ENCODE results near the gene MFF. TPM values are rescaled to one million over a fixed set of nuclear protein-coding genes. Genes with fewer than 3 reads are reported as not detected.

Gene MFF
- 207 and 255 TPM in 2 replicates for polyA plus RNA-seq (2011; rRNA removed)
- 93.5 and 150 TPM in 2 replicates for polyA minus RNA-seq (2011; rRNA and poly(A)+ RNA removed)

- TF ChIP-seq CTCF (IDR thresholded peaks at IDR 0.05; ENCODE audit: low read depth, low read length), result no peak; the same call in none of the 2 replicates
- H3K27me3 ChIP-seq (ENCODE audit: control insufficient read depth, insufficient read depth, low read length), result no peaks in the 10 kb centered on the region
- CTCF ChIA-PET, result interaction anchor here (0.8 kb wide), 1 partner anchor 11 kb away, joined by 3 read pairs; no protein-coding TSS in a partner anchor
- POLR2A ChIA-PET, result no interaction called here
- H3K4me3 ChIP-seq (ENCODE audit: low read depth, low read length), result peak within 1 kb of the TSS; percentile 87
- H3K27ac ChIP-seq (ENCODE audit: low read depth, low read length), result peak within 1 kb of the TSS; percentile 84
- peak; percentile 81 for DNase-seq (ENCODE audit: low read depth, low spot score)
- H3K9me3 ChIP-seq (ENCODE audit: control insufficient read depth, insufficient read depth, low read length), result peaks cover 7% of the 10 kb centered on the region
Observed at GRCh38 chr2:227324995-227325838, at the start of gene MFF. MFF (plus strand) TSS chr2:227325251; CDS start chr2:227330666, 5,415 bp downstream.

- H3K27ac ChIP-seq (ENCODE audit: low read depth, low read length), result no peak overlapping the region
- ChIA-PET CTCF (no interaction called here), POLR2A (no interaction called here)
- no peak for TF ChIP-seq CTCF (IDR thresholded peaks at IDR 0.05; ENCODE audit: low read depth, low read length)
- DNase-seq (ENCODE audit: low read depth, low spot score), result no peak
- H3K4me3 ChIP-seq (ENCODE audit: low read depth, low read length), result no peak overlapping the region
- no peaks in the 10 kb centered on the region for H3K9me3 ChIP-seq (ENCODE audit: control insufficient read depth, insufficient read depth, low read length)
- H3K27me3 ChIP-seq (ENCODE audit: control insufficient read depth, insufficient read depth, low read length), result no peaks in the 10 kb centered on the region
Observed at GRCh38 chr2:227280895-227281294, 44.2 kb upstream of the MFF start.

GRCh38 chr2:227285741-227286236 is 39.3 kb upstream of the MFF start:
- TF ChIP-seq CTCF (IDR thresholded peaks at IDR 0.05; ENCODE audit: low read depth, low read length), result no peak
- CTCF ChIA-PET, result no interaction called here

GRCh38 chr2:227287771-227288170 is 37.3 kb upstream of the MFF start:
- H3K27me3 ChIP-seq (ENCODE audit: control insufficient read depth, insufficient read depth, low read length), result no peaks in the 10 kb centered on the region
- ChIA-PET CTCF (interaction anchor here (1.3 to 1.6 kb wide), 2 partner anchors 9 to 50 kb away, joined by 3 to 8 read pairs; no protein-coding TSS in a partner anchor), POLR2A (no interaction called here)
- H3K9me3 ChIP-seq (ENCODE audit: control insufficient read depth, insufficient read depth, low read length), result no peaks in the 10 kb centered on the region
- no peak for DNase-seq (ENCODE audit: low read depth, low spot score)
- no peak for TF ChIP-seq CTCF (IDR thresholded peaks at IDR 0.05; ENCODE audit: low read depth, low read length)
- H3K27ac ChIP-seq (ENCODE audit: low read depth, low read length), result no peak overlapping the region
- no peak overlapping the region for H3K4me3 ChIP-seq (ENCODE audit: low read depth, low read length)

More at GRCh38 chr2:227285741-227286236, 39.3 kb upstream of the MFF start:
- POLR2A ChIA-PET, result no interaction called here
- Histone ChIP-seq H3K4me3 (ENCODE audit: low read depth, low read length) (no peak overlapping the region), H3K27ac (ENCODE audit: low read depth, low read length) (no peak overlapping the region), H3K9me3 (ENCODE audit: control insufficient read depth, insufficient read depth, low read length) (no peaks in the 10 kb centered on the region), H3K27me3 (ENCODE audit: control insufficient read depth, insufficient read depth, low read length) (no peaks in the 10 kb centered on the region)
- DNase-seq (ENCODE audit: low read depth, low spot score), result no peak

- Histone ChIP-seq H3K27ac (ENCODE audit: low read depth, low read length) (no peak overlapping the region), H3K4me3 (ENCODE audit: low read depth, low read length) (no peak overlapping the region), H3K27me3 (ENCODE audit: control insufficient read depth, insufficient read depth, low read length) (no peaks in the 10 kb centered on the region), H3K9me3 (ENCODE audit: control insufficient read depth, insufficient read depth, low read length) (no peaks in the 10 kb centered on the region)
- POLR2A ChIA-PET, result no interaction called here
- CTCF ChIA-PET, result interaction anchor here (0.6 kb wide), 1 partner anchor 430 kb away, joined by 6 read pairs; no protein-coding TSS in a partner anchor
- no peak for TF ChIP-seq CTCF (IDR thresholded peaks at IDR 0.05; ENCODE audit: low read depth, low read length)
- DNase-seq (ENCODE audit: low read depth, low spot score), result no peak
Observed at GRCh38 chr2:227292314-227292713, 32.7 kb upstream of the MFF start.
